Measurements from ENCODE around the gene OR2B6. TPM values are rescaled to one million over a fixed set of nuclear protein-coding genes. Genes with fewer than 3 reads are reported as not detected.

Gene OR2B6
- total RNA-seq, 1 experiment from 2014 or later: not detected

DNA sequence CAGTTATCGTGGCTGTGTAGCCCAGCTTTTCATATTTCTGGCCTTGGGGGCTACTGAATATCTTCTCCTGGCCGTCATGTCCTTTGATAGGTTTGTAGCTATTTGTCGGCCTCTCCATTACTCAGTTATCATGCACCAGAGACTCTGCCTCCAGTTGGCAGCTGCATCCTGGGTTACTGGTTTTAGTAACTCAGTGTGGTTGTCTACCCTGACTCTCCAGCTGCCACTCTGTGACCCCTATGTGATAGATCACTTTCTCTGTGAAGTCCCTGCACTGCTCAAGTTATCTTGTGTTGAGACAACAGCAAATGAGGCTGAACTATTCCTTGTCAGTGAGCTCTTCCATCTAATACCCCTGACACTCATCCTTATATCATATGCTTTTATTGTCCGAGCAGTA lies 475 bp downstream of the OR2B6 start:
- H4K91ac ChIP-seq (ENCODE audit: insufficient read length, low read depth, low read length): no peak overlapping the region
- no peak overlapping the region for H3K18ac ChIP-seq (ENCODE audit: insufficient read length, low read depth, low read length)
- no peaks in the 10 kb centered on the region for H3K36me3 Mint-ChIP-seq (ENCODE audit: insufficient read depth in 1 of 3, low read depth in 3 of 3)
- no peaks in the 10 kb centered on the region for H3K27me3 ChIP-seq (ENCODE audit: insufficient read depth, low read length)
- H3K4me3 Mint-ChIP-seq: no peak overlapping the region
- H3T11ph ChIP-seq (ENCODE audit: low read length): no peak overlapping the region
- H3K23me2 ChIP-seq (ENCODE audit: insufficient read length, low read depth, low read length, poor library complexity, severe bottlenecking): no peaks in the 10 kb centered on the region
- H2BK5ac ChIP-seq (ENCODE audit: insufficient read length, low read length): no peak overlapping the region
- H3K27ac Mint-ChIP-seq: no peak overlapping the region
- H3K4me1 ChIP-seq (ENCODE audit: insufficient read depth, low read length): no peaks in the 10 kb centered on the region
- no peaks in the 10 kb centered on the region for H4K20me1 ChIP-seq (ENCODE audit: control insufficient read depth, insufficient read depth, insufficient read length)
- H3K4me1 Mint-ChIP-seq: peaks cover 0 to 3% of the 10 kb centered on the region in 2 experiments; a peak in 1 of 4 replicates
- H4K8ac ChIP-seq (replicated peaks; ENCODE audit: insufficient read length, low read depth, low read length): no peak overlapping the region
- no peak overlapping the region for H4K5ac ChIP-seq (ENCODE audit: insufficient read length, low read depth, low read length)
- no CpG with 5 or more reads among the region's 4 CpGs for WGBS (ENCODE audit: extremely low coverage, insufficient read length, low lambda C conversion rate)
- H3K9ac ChIP-seq (ENCODE audit: extremely low read depth, insufficient read length, low read length): no peak overlapping the region
- H2AFZ ChIP-seq (ENCODE audit: low read length): no peak overlapping the region
- no peaks in the 10 kb centered on the region for H3K79me2 ChIP-seq (ENCODE audit: insufficient read depth, low read length)
- no peaks in the 10 kb centered on the region for H3K9me3 ChIP-seq (ENCODE audit: control insufficient read depth, low read depth, low read length)
- no peak overlapping the region for H2AK5ac ChIP-seq (ENCODE audit: insufficient read length, low read length)
- no peak overlapping the region for H3K4ac ChIP-seq (ENCODE audit: low read depth, low read length)
- no peak overlapping the region for H3K27ac ChIP-seq (ENCODE audit: insufficient read length, low read depth, low read length)
- TF ChIP-seq, protein P1, sequence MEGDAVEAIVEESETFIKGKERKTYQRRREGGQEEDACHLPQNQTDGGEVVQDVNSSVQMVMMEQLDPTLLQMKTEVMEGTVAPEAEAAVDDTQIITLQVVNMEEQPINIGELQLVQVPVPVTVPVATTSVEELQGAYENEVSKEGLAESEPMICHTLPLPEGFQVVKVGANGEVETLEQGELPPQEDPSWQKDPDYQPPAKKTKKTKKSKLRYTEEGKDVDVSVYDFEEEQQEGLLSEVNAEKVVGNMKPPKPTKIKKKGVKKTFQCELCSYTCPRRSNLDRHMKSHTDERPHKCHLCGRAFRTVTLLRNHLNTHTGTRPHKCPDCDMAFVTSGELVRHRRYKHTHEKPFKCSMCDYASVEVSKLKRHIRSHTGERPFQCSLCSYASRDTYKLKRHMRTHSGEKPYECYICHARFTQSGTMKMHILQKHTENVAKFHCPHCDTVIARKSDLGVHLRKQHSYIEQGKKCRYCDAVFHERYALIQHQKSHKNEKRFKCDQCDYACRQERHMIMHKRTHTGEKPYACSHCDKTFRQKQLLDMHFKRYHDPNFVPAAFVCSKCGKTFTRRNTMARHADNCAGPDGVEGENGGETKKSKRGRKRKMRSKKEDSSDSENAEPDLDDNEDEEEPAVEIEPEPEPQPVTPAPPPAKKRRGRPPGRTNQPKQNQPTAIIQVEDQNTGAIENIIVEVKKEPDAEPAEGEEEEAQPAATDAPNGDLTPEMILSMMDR (conservative IDR thresholded peaks at IDR 0.05): no peak
- DNase-seq: no peak
- no peak overlapping the region for H3K56ac ChIP-seq (ENCODE audit: insufficient read length, low read depth, low read length)
- peaks cover 10% of the 10 kb centered on the region for H3K27me3 Mint-ChIP-seq (ENCODE audit: low read depth)
- no peak overlapping the region for H3K4me2 ChIP-seq (ENCODE audit: insufficient read depth, insufficient read length, low read length)
- no peak overlapping the region for H2BK20ac ChIP-seq (ENCODE audit: low read depth, low read length, poor library complexity, severe bottlenecking)
- no peak overlapping the region for H2BK120ac ChIP-seq (ENCODE audit: low read depth, low read length, poor library complexity, severe bottlenecking)
- H3K14ac ChIP-seq (ENCODE audit: insufficient read depth, low read length): no peak overlapping the region
- H3K79me1 ChIP-seq (ENCODE audit: insufficient read depth, low read depth, low read length, poor library complexity, severe bottlenecking): no peaks in the 10 kb centered on the region
- H2BK12ac ChIP-seq (ENCODE audit: insufficient read length, low read depth, low read length): no peak overlapping the region
- no peak overlapping the region for H3K23ac ChIP-seq (ENCODE audit: insufficient read length, low read depth, low read length)
- no peaks in the 10 kb centered on the region for H3K9me3 Mint-ChIP-seq
- H2BK15ac ChIP-seq (ENCODE audit: low read depth, low read length): no peak overlapping the region

All from H9 (cell line).